ENCODE data around the gene DOCK4. TPM values are rescaled to one million over a fixed set of nuclear protein-coding genes. Genes with fewer than 3 reads are reported as not detected.

DOCK4 gene
- total and polyA plus RNA-seq, 10 of the 15 experiments (the other 5 are each of a cell fraction or from before 2014, with no cell fraction given) = 0.03 to 0.73 (median 0.38) TPM

GRCh38 chr7:111840528-111840927 lies 365.7 kb downstream of the DOCK4 start:
- RAD21 ChIA-PET (ENCODE audit: unreplicated experiment) = no interaction called here
- in situ Hi-C loops (cut with MboI) = no loop called here
- Histone ChIP-seq H3K27me3 (replicated peaks in 1 of 2; ENCODE audit: control insufficient read depth in 2 of 2, insufficient read depth in 2 of 2, low read length in 1 of 2) (no peaks in the 10 kb centered on the region), H3K27ac (ENCODE audit: control insufficient read depth, insufficient read depth) (no peak overlapping the region), H3K36me3 (ENCODE audit: control insufficient read depth in 2 of 2, insufficient read depth in 2 of 2, low read length in 1 of 2) (no peaks in the 10 kb centered on the region), H2AFZ (ENCODE audit: control insufficient read depth, low read depth, low read length) (no peak overlapping the region), H3K79me2 (ENCODE audit: control insufficient read depth, insufficient read depth, low read length) (no peaks in the 10 kb centered on the region), H3K4me3 (no peak overlapping the region), H3K9me3 (replicated peaks; ENCODE audit: control insufficient read depth, insufficient read depth, low read length) (no peaks in the 10 kb centered on the region), H3K4me1 (ENCODE audit: control insufficient read depth, insufficient read depth, low read length) (no peaks in the 10 kb centered on the region), H4K20me1 (ENCODE audit: control insufficient read depth, insufficient read depth) (no peaks in the 10 kb centered on the region), H3K9ac (ENCODE audit: control insufficient read depth, insufficient read depth, low read length) (no peak overlapping the region), H3K4me2 (ENCODE audit: control insufficient read depth, insufficient read depth) (no peak overlapping the region)
- POLR2A ChIA-PET = no interaction called here
- BruUV-seq (replicated peaks) = no TSS peak
- intact Hi-C loops (cut with micrococcal nuclease; ENCODE audit: unreplicated experiment) = no loop called here
- 73% methylated on average over 3 of the region's 3 CpGs for WGBS (ENCODE audit: insufficient coverage, insufficient replicate concordance, low lambda C conversion rate, missing lambda C conversion rate)
- FAIRE-seq = no peak
- ATAC-seq = no peak
- no peak for DNase-seq (ENCODE audit: low read depth, low spot score)
- SMC1A ChIA-PET (ENCODE audit: uncharacterized antibody, unreplicated experiment) = no interaction called here
- CTCF ChIA-PET = no interaction called here
- TF ChIP-seq ELK1 (IDR thresholded peaks at IDR 0.05; ENCODE audit: low read depth, low read length) = no peak
- no peak for TF ChIP-seq TCF3 (IDR thresholded peaks at IDR 0.05; ENCODE audit: borderline replicate concordance, insufficient read depth, low read depth, low read length)
- TF ChIP-seq TCF12 (IDR thresholded peaks at IDR 0.05; ENCODE audit: low read depth, low read length) = no peak
- no peak for TF ChIP-seq CTCF (IDR thresholded peaks at IDR 0.05 in 2 of 3, conservative IDR thresholded peaks at IDR 0.05 in 1 of 3; ENCODE audit: control insufficient read depth in 2 of 3, extremely low read depth in 1 of 3, insufficient read depth in 1 of 3, low read depth in 3 of 3, low read length in 3 of 3)
- no peak for TF ChIP-seq ZBTB40 (IDR thresholded peaks at IDR 0.05; ENCODE audit: borderline replicate concordance)
- TF ChIP-seq CUX1 (IDR thresholded peaks at IDR 0.05; ENCODE audit: insufficient replicate concordance, low read depth, low read length) = no peak
- TF ChIP-seq IKZF1 (conservative IDR thresholded peaks at IDR 0.05) = no peak
- no peak for TF ChIP-seq TBL1XR1 (IDR thresholded peaks at IDR 0.05; ENCODE audit: low read depth, low read length)
- no peak for TF ChIP-seq STAT1 (conservative IDR thresholded peaks at IDR 0.05)
